GM18511 (cell line): ENCODE measurements around the gene MPRIP.
A peak's percentile ranks its signal among the peaks of the same experiment; 100 is the strongest.

ENCODE experiments used
- ATAC-seq: cut with Tn5 transposase; IDR thresholded peaks from one replicate; pipeline ENCODE4 v1.9.1; 2021; ENCODE audit warnings: mild to moderate bottlenecking, moderate library complexity; ENCODE audit not compliant: unreplicated experiment

The MPRIP gene

DNA sequence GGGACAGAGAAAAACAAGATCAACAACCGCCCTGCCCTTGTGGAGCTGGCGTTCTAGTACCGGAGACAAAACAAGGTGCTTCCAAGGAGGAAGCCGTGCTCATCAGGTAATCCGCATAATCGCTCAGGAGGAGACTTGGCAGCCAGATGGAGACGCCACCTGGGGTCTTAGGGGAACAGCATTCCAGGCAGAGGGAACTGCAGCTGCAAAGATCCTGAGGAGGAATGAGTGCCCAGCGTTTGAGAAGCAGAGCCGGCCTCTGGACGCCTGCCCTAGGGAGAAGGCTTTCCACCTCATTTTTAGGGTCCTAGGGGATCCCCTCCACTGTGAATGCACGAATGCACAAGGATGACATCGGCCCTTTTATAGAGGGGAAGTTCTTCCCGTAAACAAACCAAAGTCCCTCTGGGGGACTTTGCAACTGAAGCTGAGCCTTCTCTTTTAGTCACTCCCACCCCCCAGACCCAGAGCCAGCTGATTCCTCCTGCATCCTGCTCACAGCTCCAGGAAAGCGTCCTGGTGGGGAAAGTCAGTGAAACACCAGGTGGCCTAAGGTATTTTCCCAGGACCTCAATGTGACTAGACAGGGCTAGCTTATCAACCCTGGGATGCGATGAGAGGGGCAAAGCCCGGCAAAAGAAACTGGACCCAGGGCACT is 13.2 kb upstream of the MPRIP start:
- ATAC-seq, result no peak

GRCh38 chr17:17029938-17030337 is 12.3 kb upstream of the MPRIP start:
- no peak for ATAC-seq

DNA sequence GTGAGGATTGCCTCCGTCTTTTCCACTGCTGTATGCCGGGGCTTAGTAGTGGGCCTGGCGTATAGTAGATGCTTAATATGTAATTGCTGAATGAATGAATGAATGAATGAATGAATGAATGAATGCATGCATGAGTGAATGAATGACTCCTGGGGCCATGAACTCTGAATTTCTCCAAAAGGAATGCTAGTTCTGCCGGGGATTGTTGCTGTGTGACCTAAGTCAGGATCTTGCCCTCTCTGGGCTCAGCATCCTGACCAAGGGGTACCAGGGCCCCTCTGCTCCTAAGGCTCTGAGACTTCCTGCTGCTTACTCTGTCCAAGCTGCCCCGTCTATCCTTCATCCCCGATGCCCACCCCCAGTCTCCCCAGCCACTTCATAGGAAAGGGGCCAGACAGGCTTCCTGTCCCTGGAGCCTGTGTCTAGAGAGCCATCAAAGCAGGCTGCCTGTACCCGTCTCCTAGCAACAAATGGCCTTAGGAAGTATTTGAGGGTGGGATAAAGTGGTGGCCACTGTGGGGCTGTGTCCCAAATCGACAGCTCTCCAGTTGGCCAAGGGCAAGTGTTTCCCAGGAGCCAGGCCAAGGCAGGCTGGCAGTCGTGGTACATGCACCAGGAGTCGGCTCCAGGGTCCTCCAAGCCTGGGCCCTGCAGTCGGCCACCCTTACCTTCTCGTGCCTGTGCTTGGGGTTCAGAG is 11.6 kb upstream of the MPRIP start:
- no peak for ATAC-seq

DNA sequence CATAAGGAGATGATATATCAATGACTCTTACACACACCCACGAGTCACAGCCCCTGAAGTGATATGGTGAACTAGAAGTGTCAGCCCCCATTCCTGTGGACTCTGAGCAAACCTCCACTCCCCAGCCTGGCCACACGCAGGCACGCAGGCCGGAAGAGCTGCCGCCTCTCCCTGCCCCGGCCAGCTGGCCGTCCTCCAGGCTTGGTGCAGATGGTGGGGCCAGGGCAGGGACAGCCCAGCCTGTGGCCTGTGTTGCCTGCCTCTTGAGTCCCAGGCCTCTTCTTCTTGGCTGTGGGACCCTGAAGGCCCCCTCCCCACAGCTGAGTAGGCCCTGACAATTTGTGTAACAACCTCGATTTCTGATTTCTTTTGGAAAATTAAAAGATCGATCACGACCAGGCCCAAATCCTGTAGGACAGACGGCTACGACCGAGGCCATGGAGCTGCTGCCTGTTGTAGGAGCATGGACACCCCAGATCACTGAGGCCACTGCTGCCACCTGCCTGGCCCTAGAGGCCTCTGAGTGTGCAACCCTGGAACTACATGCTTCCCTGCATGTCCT is 10.0 kb upstream of the MPRIP start:
- ATAC-seq, result no peak

DNA sequence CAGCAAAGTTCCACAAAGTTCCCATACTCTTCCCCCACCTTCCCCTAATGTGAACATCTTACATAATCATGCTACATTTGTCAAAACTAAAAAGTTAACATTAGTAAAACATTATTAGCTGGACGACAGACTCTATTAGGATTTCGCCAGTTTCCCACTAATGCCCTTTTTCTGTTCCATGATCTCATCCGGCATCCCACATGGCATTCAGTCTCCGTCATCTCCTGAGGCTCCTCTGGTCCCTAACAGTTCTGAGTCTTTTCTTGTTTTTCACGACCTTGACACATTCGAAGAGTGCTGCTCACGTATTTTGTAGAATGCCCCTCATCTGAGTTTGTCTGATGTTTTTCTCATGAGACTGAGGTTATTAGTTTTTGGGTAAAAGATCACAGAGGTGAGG is 8.8 kb upstream of the MPRIP start:
- ATAC-seq, result no peak

DNA sequence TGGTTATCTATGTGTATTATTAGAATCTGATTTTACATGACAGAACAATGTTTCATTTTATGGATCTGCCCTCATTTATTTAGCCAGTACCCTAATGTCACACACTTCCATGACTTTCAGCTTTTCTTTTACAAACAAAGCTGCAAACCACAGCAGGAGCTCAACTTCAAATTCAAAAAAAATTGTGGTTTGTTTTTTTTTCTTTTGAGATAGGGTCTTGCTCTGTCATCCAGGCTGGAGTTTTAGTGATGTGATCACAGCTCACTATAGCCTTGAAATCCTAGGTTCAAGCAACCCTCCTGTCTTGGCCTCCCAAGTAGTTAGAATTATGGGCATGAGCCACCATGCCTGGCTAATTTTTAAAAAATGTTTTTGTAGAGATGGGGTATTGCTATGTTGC is 8.2 kb upstream of the MPRIP start:
- no peak for ATAC-seq

GRCh38 chr17:17034496-17035075 is 7.7 kb upstream of the MPRIP start:
- no peak for ATAC-seq

DNA sequence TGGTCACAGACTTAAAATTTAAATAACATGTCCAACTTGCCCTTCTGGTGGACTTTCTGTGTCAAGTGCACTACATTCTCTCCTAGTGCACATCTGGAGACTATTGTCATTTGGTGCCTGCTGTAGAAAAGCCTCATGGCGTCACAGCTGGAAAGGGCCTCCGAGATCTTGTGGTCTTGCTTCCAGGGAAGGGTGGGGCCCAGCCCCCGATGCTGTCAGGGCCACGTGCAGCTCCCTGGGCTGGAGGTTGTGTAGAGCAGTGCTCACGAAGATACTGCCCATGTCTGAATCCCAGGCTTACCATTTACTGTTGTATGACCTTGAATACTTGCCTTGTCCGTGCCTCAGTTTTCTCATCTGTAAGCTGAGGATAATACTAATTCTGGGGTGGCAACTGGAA is 6.8 kb upstream of the MPRIP start:
- no peak for ATAC-seq

- ATAC-seq, result no peak
Measured at GRCh38 chr17:17035920-17036523, 6.2 kb upstream of the MPRIP start.

DNA sequence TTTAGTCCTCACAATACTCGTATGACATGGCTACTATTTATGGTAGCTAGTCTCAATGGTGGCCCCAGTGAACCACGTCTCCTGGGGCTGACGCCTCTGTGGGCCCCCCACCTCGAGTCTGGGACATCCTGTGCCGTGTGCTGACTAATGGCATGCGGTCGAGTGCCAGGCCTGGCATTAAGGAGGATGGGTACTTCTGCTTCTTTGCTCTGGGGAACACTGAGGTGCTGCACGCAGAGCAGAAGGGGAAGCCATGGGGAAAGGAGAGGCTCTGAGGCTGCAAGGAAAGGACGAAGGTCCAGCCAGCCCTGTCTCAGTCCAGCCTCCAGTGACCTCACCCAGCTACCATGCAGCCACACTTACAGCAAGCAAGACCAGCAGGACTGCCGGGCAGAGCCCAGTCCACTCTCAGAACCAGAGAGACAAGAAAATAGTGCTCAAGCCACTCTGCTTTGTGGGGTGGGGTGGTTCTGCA is 5.7 kb upstream of the MPRIP start:
- ATAC-seq, result no peak

DNA sequence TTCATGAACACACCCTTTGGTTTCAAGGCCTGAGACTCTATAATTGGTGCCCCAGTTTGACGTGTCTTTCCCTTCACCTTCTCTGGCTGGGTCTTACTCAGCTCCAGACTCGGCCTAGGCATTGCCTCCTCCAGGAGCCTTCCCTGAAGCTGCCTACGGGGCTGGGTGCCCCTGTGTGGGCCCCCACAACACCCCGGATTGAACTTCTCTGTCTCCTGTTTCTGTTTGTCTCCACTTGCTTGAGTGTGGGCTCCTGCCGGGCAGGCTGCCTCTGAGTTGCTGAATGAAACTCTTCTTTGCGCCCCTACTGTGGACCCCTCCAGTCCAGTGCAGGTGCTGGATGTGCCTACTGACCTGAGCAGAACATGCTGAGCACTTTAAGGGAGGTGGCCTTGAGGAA is 2.3 kb upstream of the MPRIP start:
- ATAC-seq, result no peak

DNA sequence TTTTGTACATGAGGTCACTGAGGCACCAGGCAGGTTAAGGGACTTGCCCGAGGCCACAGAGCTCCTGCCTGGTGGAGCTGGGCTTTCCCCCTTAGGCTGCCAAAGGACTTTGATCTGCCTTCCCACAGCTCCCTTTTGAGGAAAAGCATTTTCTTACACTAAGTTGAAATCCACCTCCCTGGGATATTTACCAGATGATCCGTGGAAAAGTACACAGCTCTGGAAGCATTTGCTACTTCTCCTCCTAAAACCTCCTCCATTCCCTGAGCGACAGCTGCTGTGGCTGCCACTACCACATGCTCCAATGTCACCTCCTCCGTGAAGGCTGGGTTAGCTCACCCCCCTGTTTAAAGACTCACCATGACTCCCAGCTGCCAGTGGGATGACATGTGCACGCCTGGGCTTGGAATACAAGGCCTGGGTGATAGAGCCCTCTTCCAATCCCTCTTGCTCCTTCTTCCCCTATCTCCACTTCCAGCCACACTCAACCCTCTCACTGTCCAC is 1.2 kb upstream of the MPRIP start:
- no peak for ATAC-seq

DNA sequence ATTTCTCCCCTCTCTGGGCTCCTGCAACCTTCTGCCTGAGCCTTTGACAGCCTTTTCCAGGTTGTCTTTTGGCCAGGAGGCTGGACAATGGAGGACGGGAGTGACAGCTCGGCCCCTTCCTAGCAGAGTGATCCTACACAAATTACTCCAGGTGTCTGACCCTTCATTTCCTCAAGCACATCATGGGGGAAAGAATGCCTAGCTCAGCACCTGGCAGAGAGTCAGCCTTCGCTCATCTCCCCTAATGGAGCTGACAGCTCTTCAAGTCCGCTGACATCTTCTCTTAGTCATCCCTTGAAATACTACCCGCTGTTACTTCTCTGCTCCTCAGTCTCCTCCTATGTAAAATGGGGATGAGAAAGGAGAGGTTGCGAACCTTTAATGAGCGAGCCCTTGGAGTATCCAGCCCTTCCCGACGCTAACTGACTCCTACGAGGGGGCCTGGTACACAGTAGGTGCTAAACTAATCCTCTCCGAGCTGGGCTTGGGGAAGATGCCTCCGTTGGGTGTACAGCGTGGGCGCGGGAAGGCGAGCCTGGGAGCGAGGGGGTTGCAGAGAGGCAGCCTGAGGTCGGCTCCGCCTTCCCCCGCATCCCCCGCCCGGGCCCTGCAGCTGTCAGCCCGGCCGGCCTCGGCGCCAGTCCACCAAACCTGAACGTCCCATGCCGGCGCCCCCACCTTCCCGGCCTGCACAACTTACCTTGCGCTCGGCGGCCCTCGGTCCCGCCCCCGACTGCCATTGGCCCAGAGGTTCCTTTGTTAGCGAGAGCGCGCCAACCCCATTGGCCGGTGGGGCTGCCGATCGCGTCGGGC is 480 bp upstream of the MPRIP start:
- ATAC-seq, result peak; percentile 96

DNA sequence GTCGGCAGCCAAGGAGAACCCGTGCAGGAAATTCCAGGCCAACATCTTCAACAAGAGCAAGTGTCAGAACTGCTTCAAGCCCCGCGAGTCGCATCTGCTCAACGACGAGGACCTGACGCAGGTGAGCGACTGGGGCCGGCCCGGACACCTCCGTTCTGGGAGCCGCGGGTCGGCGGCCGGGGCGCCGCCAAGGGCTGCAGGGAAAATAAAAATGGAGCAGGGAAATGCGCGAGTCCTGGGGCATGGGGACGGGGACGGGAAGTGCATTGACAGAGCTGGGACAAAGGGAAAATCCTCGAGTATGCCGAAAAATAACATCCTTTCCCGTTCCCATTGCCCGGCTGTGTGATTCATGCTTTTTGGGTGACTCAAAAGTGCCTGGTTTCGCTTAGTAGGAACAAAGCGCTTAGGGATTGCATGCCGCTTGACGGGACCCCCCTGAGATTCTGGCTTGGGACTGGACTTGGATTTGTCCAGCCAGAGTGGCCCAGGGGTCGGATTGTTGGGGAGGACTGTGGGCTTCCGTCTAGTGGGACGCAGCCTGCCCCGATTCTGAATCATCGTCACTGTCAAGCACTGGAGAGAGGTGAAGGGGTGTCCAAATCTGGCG is 699 bp downstream of the MPRIP start:
- no peak for ATAC-seq

DNA sequence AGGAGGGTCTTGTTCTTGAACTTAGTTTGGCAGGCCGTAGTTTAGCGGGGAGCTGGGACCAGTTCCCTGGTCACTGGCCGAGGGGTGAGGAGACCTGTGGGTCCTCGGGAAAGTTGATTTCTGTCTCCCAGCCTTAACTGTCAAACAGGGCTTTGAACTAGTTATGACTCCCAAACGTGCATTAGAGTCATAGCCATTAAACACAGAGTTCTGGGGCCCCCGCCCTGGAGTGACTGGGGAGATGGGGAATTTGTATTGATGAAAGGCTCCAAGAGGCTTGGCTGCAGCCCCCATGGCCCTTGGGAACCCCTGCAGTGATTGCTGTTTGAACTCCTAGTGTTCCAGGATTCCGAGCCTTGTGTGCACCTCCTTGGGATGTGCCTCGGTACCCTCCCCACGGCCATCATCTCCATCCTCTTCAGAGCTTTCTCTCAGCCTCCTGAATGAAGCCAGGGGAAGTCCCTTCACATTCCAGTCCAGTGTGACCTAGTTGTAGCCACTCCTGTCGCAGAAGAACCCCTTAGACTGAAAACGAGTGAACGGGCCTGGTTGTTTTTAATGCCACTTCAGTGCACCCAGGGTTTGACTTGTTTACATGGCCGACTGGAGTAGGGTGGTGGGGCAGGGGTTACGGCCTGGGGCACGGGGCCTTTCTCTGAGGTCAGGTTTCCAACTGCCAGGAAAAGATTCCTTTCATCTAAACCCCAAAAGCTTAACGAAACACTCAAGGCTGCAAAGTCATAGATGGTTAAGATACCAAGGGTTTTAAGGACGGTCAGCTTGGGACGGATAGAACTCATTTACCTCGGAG is 1.4 kb downstream of the MPRIP start:
- no peak for ATAC-seq

DNA sequence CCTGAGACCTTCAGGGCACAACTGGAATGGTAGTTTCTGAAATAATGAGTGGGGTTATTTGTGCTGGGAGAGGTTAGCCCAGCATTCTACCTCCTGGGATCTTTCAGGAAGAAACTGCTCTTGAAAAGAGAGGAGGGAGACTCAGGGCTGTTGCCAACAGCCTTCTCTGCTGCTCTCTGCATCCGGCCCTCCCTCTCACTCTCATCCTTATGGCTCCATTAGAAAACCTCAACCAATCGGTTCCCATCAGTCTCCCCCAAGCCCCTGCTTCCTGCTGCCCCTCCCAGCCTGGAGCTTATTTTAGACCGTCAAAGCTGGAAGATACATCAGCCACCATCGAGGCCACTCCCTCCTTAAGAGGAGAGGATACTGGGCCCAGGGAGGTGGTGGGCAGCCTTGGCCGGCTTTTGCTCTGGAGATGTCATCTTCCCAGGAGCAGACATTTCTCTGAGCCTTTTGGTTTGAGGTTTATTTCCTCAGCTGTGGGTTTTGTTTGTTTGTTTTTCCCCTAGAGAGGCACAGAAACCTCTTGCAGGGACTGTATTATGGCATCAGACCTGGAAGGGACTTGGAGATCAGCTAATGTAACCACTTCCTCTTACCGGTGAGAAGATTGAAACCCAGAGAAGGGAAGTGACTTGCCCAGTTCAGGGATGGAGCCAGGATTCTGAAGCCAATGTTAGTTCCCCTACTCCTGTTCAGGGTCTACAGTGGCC is 2.7 kb downstream of the MPRIP start:
- ATAC-seq, result no peak

DNA sequence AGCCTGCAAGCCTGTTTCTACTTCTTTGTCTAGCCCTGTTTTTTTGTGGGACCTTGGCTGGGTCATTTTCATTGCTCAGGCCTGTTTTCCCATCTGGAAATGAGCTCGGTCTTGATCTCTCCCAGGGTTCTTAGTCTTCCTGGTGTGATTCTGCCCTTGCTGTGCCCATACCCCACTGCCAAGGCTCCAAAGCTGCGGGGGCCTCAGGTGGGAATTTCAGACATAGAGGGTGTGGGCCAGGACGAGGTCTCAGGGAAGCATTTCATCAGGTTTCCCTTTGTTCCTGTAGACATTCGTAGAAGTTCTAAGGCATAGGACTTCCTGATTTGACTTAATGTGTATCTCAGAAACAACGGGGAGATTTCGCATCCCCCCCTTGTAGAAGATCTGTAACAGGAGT is 5.8 kb downstream of the MPRIP start:
- ATAC-seq, result no peak
